Stimulated activated CD8-positive, alpha-beta memory T cell treated with anti-CD3 and anti-CD28 coated beads, Interleukin-7, amount 100 ng/mL, for 48 hours (primary cell): ENCODE data around the gene CIB1.
"Not testable (repeated sequence)": the region's sequence is repeated elsewhere in the genome, so short reads cannot be mapped to it uniquely, and the experiment has no call there.

Experiments used
- DNase-seq, 2 donors: peaks; one replicate each; pipeline ENCODE4 v3.0.0-alpha.2; 2020; ENCODE audit warnings: low read depth in 1 of 2; ENCODE audit errors: extremely low read depth in 1 of 2

The CIB1 gene

GRCh38 chr15:90201130-90201943, 32.4 kb downstream of the CIB1 start, which contains the start of gene SEMA4B:
Gene SEMA4B, plus strand, starts transcription at chr15:90201330. Its CDS starts 249 bp downstream, at chr15:90201579.
- DNase-seq: peak in 1 of 2 donors; percentile 38

DNA sequence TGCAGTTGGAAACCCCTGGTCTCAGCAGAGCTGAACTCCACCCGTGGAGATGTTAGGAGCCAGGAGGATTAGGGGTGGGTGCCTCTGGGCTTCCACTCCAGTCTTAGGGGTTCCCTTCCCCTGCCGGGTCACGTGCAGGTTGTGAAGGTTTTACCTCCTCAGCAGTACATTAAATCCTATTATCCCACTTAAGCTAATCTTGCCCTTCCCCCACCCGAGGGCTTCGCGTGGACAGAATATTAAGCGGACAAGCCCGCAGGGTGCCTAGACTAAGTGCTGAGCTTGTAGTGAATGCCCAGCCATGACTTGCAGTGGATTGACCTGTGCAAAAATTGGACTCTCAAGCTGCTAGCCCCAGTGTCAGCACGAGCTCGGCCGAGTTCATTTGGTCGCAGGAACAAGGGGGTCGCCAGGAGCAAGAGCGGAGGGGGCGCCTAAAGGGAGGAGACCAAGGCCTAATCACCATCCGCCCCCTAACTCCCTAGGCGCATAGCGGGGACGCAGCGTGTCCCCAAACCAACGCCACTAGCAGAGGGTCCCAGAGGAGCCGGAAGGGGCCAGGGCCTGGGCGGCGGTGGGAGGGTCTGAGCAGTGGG, 33.1 kb downstream of the CIB1 start:
- DNase-seq: no peak

- DNase-seq: no peak
These were observed 39.1 kb downstream of the CIB1 start for GRCh38 chr15:90194655-90195054.

- no peak for DNase-seq
These were observed 40.6 kb downstream of the CIB1 start for GRCh38 chr15:90192961-90193786.

GRCh38 chr15:90191794-90192509, 41.8 kb downstream of the CIB1 start:
- no peak for DNase-seq

- no peak for DNase-seq
These were observed 42.4 kb downstream of the CIB1 start for GRCh38 chr15:90191344-90191687.

DNA sequence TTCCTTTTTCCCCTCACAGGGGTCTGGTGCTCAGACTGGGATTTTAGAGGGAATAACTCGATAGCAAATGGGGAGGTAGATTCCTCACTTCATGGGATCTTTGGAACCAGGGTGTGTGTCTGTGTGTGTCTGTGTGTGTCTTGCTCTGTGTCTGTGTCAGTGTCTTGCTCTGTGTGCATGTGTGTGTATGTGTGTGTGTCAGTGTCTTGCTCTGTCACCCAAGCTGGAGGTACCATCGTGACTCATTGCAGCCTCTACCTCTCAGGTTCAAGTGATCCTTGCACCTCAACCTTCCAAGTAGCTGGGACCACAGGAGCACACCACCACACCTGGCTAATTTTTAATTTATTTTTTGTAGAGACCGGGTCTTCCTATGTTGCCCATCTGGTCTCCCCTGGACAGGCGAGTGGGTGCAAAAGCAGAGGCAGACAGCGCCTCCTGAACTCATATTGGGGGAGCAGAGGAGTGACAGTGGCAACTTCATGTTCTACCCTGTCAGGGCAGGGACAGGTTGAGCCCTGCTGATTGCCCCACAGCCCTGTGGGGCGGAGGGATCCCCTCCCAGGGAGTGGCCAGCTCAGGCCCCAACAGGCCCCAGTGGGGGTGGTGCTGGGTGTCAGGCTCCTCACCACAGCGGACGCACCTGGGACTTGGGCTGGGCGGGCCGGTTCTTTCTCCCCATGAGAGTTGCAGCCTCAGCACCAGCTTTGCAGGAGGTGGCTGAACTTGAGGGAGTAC, 43.0 kb downstream of the CIB1 start:
- no peak for DNase-seq

DNA sequence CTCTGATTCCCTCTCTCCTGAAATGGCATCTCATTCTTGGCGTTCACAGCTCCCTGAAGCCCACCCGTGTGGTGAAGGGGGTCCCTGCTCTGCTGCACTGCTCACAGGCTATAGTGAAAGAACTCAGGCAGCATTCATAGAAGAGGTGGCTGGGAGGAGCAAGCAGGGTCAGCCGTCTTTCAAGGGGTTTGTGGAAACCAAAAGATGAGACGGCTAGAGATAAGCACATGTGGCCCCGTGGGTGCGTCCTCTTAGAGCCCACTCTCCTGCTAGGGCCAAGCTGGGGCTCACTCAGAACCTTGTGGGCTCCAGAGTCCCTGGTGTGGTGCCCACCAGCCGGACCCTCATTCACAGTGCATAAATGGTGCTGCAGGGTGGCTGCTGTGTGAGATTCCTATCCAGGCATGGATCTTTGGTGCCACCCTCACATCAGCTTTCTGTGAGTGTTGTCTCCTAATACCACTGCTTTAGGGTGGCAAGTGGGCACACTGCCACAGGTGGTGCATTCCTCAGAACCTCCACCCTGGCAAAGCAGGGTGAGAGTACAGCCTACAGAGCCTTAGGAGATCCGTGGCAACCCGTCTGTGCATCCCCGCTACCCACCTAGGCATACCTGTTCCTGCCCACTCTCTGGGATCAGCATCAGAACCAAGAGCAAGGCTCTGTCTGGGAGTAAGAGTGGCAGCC, 43.8 kb downstream of the CIB1 start:
- DNase-seq: no peak

GRCh38 chr15:90188914-90189748, 44.6 kb downstream of the CIB1 start:
- no peak for DNase-seq

DNA sequence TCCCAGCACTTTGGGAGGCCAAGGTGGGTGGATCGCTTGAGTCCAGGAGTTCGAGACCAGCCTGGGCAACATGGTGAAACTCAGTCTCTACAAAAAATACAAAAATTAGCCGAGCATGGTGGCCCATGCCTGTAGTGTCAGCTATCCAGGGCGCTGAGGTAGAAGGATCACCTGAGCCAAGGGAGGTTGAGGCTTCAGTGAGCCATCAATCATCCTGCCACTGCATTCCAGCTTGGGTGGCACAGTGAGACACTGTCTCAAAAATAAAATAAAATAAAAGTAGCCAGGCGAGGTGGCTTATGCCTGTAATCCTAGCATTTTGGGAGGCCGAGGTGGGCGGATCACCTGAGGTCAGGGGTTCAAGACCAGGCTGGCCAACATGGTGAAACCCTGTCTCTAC, 45.7 kb downstream of the CIB1 start:
- DNase-seq: not testable (repeated sequence)

GRCh38 chr15:90187257-90187868, 46.4 kb downstream of the CIB1 start:
- no peak for DNase-seq

GRCh38 chr15:90184786-90185704, 48.7 kb downstream of the CIB1 start:
- peak in 1 of 2 donors; percentile 15 for DNase-seq

DNA sequence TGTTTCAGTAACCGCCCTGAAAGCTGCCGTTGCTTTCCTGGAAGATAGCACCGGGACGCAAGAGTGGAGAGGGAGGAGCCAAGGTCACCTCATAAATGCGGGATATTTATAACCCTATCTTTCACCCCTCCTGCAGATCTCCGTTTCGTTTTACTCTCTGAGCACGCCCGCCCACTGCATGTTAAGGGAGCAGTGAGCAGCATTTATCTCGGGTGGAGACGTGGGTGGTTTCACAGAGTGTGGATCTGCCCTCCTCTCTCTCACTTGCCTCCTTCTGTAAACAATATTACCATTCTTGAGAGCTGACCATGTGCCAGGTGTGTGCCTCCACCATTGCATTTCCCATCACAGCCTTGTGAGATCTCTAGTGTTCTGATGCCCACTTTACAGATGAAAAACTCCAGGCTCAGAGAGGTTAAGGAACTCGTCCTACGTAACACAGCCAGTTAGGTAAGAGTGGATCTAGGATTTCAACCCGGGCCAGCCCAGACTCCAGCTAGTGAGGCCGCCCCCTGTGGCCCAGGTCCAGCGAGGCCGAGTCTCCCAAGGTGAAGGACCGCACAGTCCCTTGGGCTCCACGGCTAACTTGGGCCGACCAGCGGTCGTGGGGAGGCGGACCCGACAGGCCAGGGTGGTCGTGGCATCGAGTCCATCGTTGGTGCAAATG, 49.5 kb downstream of the CIB1 start:
- DNase-seq: peak in 1 of 2 donors; percentile 18

GRCh38 chr15:90181776-90182175, 52.0 kb downstream of the CIB1 start:
- no peak for DNase-seq
